ENCODE data around the gene ENOX1.

ENOX1 gene

GRCh38 chr13:43537124-43537523 is 249.6 kb downstream of the ENOX1 start:
- TF ChIP-seq ZFX (IDR thresholded peaks at IDR 0.05; ENCODE audit: borderline replicate concordance) (no peak), CTCF (IDR thresholded peaks at IDR 0.05) (no peak)
- H3K27ac ChIP-seq: no peak overlapping the region

- TF ChIP-seq ZFX (IDR thresholded peaks at IDR 0.05; ENCODE audit: borderline replicate concordance) (no peak), CTCF (IDR thresholded peaks at IDR 0.05) (no peak)
- H3K27ac ChIP-seq: peak overlapping the region; percentile 6; the same call in 1 of the 2 replicates
Measured at GRCh38 chr13:43529796-43530195, 257.0 kb downstream of the ENOX1 start.

GRCh38 chr13:43528992-43529391 is 257.8 kb downstream of the ENOX1 start:
- TF ChIP-seq ZFX (IDR thresholded peaks at IDR 0.05; ENCODE audit: borderline replicate concordance) (no peak), CTCF (IDR thresholded peaks at IDR 0.05) (no peak)
- peak overlapping the region; percentile 6; the same call in 1 of the 2 replicates for H3K27ac ChIP-seq

GRCh38 chr13:43522788-43523187 is 264.0 kb downstream of the ENOX1 start:
- H3K27ac ChIP-seq: no peak overlapping the region
- no peak for TF ChIP-seq CTCF (IDR thresholded peaks at IDR 0.05)
- TF ChIP-seq ZFX (IDR thresholded peaks at IDR 0.05; ENCODE audit: borderline replicate concordance): no peak

GRCh38 chr13:43520351-43520750 is 266.4 kb downstream of the ENOX1 start:
- no peak for TF ChIP-seq CTCF (IDR thresholded peaks at IDR 0.05)
- no peak for TF ChIP-seq ZFX (IDR thresholded peaks at IDR 0.05; ENCODE audit: borderline replicate concordance)
- no peak overlapping the region for H3K27ac ChIP-seq

- no peak for TF ChIP-seq CTCF (IDR thresholded peaks at IDR 0.05)
- TF ChIP-seq ZFX (IDR thresholded peaks at IDR 0.05; ENCODE audit: borderline replicate concordance): no peak
- H3K27ac ChIP-seq: no peak overlapping the region
Measured at GRCh38 chr13:43518833-43519232, 267.9 kb downstream of the ENOX1 start.

GRCh38 chr13:43516401-43516833 is 270.4 kb downstream of the ENOX1 start:
- no peak for TF ChIP-seq CTCF (IDR thresholded peaks at IDR 0.05)
- no peak for TF ChIP-seq ZFX (IDR thresholded peaks at IDR 0.05; ENCODE audit: borderline replicate concordance)

More at GRCh38 chr13:43516401-43516833, 270.4 kb downstream of the ENOX1 start:
- H3K27ac ChIP-seq: no peak overlapping the region
